HepG2 (cell line): ENCODE data around the gene POU2F1.

Experiments
- ARHGAP35 ChIP-seq: sonication (generic); formaldehyde crosslinking; IDR thresholded peaks from 2 replicates; pipeline ENCODE4 v1.9.0; 2022; ENCODE audit warnings: mild to moderate bottlenecking, inconsistent platforms, moderate library complexity, missing genetic modification reagents, borderline replicate concordance
- EHMT2 ChIP-seq: fragments of 200-600 bp; sonication (generic); IDR thresholded peaks from 2 replicates; pipeline ENCODE4 v1.7.0; 2017; ENCODE audit warnings: antibody characterized with exemption, low read depth, low read length, borderline replicate concordance
- FOXP1 ChIP-seq, 2 experiments: fragments of 450-650 bp in 1 of 2; IDR thresholded peaks; 2 replicates each; pipeline ENCODE4 v1.6.1; 2017 to 2018; ENCODE audit warnings: antibody characterized with exemption in 1 of 2
- HNRNPLL ChIP-seq: fragments of 200-400 bp; formaldehyde crosslinking; IDR thresholded peaks from 2 replicates; pipeline ENCODE4 v1.6.1; 2017; ENCODE audit warnings: mild to moderate bottlenecking, low read depth, low read length; ENCODE audit not compliant: poor library complexity, severe bottlenecking
- MEF2D ChIP-seq: sonication (generic); formaldehyde crosslinking; IDR thresholded peaks from 2 replicates; pipeline ENCODE4 v1.5.1; 2020; ENCODE audit warnings: mild to moderate bottlenecking, missing genetic modification reagents
- POLR2AphosphoS5 ChIP-seq: IDR thresholded peaks from 2 replicates; pipeline ENCODE4 v1.6.1; 2012; ENCODE audit warnings: low read depth, low read length
- TERF1 ChIP-seq: sonication (generic); formaldehyde crosslinking; IDR thresholded peaks from 2 replicates; pipeline ENCODE4 v1.8.0; 2022; ENCODE audit warnings: mild to moderate bottlenecking, missing genetic modification reagents, moderate library complexity
- TF ChIP-seq, protein P1 (sequence below): sonication (generic); formaldehyde crosslinking; IDR thresholded peaks from 2 replicates; pipeline ENCODE4 v1.5.0; 2020; ENCODE audit warnings: mild to moderate bottlenecking, missing genetic modification reagents, moderate library complexity

GRCh38 chr1:167439301-167439988, 218.8 kb downstream of the POU2F1 start:
- no peak for TF ChIP-seq POLR2AphosphoS5
- TF ChIP-seq MEF2D = no peak
- TF ChIP-seq FOXP1 (IDR thresholded peaks at IDR 0.05) = no peak
- TF ChIP-seq FOXP1 (CRISPR knock-in tag; IDR thresholded peaks at IDR 0.05) = no peak
- TF ChIP-seq EHMT2 = no peak
- TF ChIP-seq, protein P1, sequence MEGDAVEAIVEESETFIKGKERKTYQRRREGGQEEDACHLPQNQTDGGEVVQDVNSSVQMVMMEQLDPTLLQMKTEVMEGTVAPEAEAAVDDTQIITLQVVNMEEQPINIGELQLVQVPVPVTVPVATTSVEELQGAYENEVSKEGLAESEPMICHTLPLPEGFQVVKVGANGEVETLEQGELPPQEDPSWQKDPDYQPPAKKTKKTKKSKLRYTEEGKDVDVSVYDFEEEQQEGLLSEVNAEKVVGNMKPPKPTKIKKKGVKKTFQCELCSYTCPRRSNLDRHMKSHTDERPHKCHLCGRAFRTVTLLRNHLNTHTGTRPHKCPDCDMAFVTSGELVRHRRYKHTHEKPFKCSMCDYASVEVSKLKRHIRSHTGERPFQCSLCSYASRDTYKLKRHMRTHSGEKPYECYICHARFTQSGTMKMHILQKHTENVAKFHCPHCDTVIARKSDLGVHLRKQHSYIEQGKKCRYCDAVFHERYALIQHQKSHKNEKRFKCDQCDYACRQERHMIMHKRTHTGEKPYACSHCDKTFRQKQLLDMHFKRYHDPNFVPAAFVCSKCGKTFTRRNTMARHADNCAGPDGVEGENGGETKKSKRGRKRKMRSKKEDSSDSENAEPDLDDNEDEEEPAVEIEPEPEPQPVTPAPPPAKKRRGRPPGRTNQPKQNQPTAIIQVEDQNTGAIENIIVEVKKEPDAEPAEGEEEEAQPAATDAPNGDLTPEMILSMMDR (CRISPR knock-in tag) = peak; percentile 51
- no peak for TF ChIP-seq ARHGAP35 (CRISPR knock-in tag)
- TF ChIP-seq HNRNPLL = no peak
- no peak for TF ChIP-seq TERF1
